Upper lobe of left lung (tissue), 6 donors: Measurements from ENCODE around the gene LAMB1. TPM values are rescaled to one million over a fixed set of nuclear protein-coding genes. Genes with fewer than 3 reads are reported as not detected.

Experiments
- ATAC-seq, 2 donors: fragments of 200-7000 bp; cut with Tn5 transposase; one replicate each; pipeline ENCODE4 v1.9.1; 2022; ENCODE audit warnings: mild to moderate bottlenecking in 2 of 2, moderate library complexity in 2 of 2; ENCODE audit not compliant: low FRiP score in 2 of 2
- DNase-seq, 2 donors: peaks; one replicate each; pipeline ENCODE4 v3.0.0-alpha.2; 2019 to 2020
- H3K27ac ChIP-seq, 4 donors: fragments of 200-600 bp; sonication (generic); one replicate each; pipeline ENCODE4 v1.5.1; 2016 to 2019
- H3K27me3 ChIP-seq, 4 donors: fragments of 200-600 bp; sonication (generic); one replicate each; pipeline ENCODE4 v1.5.1; 2017 to 2019
- H3K36me3 ChIP-seq, 4 donors: fragments of 200-600 bp; sonication (generic); one replicate each; pipeline ENCODE4 v1.5.1; 2016 to 2019
- H3K4me1 ChIP-seq, 4 donors: fragments of 200-600 bp; sonication (generic); one replicate each; pipeline ENCODE4 v1.5.1; 2018 to 2019
- H3K4me3 ChIP-seq, 4 donors: fragments of 200-600 bp; sonication (generic); one replicate each; pipeline ENCODE4 v1.5.1; 2017 to 2019; ENCODE audit warnings: mild to moderate bottlenecking in 2 of 4, moderate library complexity in 1 of 4
- H3K9me3 ChIP-seq, 4 donors: fragments of 200-600 bp; sonication (generic); one replicate each; pipeline ENCODE4 v1.5.1; 2018 to 2019
- CTCF ChIP-seq, 6 experiments: fragments of 450-650 bp in 4 of 6; fragments of 200-600 bp in 2 of 6; sonication (generic) in 2 of 6; IDR thresholded peaks; one replicate each; pipeline ENCODE4 v1.5.1; 2016 to 2019; ENCODE audit warnings: antibody characterized with exemption in 6 of 6
- EP300 ChIP-seq, 4 donors: sonication (generic); formaldehyde crosslinking; IDR thresholded peaks; one replicate each; pipeline ENCODE4 v1.5.1; 2017; ENCODE audit warnings: antibody characterized with exemption in 4 of 4, control low read depth in 2 of 4
- POLR2A ChIP-seq, 4 donors: fragments of 450-650 bp; IDR thresholded peaks; one replicate each; pipeline ENCODE4 v1.5.1; 2016 to 2017; ENCODE audit warnings: antibody characterized with exemption in 4 of 4, mild to moderate bottlenecking in 2 of 4
- POLR2AphosphoS5 ChIP-seq, 2 donors: sonication (generic); formaldehyde crosslinking; IDR thresholded peaks; one replicate each; pipeline ENCODE4 v1.5.1; 2017; ENCODE audit warnings: antibody characterized with exemption in 2 of 2
- WGBS, 2 donors: methylation state at CpG; one replicate each; pipeline ENCODE4 v1.1.5; 2017 to 2018; 5-methylcytosine and 5-hydroxymethylcytosine counted together
- total RNA-seq, 6 donors: library from RNA; depleted of rRNA in 4 of 6; stranded (reverse); fragments of >200 nt in 4 of 6; gene quantifications; one replicate each; pipeline versions ENCODE4 v1.1.0 to v1.2.1, GENCODE V29; 2016 to 2021
- donor health status: DM: no; HTN: no; CAD: no; lungs with moderate emphysema.
- donor health status: DM: no; HTN: yes; CAD: no; lungs with severe emphysema.

The LAMB1 gene
- total RNA-seq: 100 to 1,000 TPM; 100 to 443 (median 135) TPM

DNA sequence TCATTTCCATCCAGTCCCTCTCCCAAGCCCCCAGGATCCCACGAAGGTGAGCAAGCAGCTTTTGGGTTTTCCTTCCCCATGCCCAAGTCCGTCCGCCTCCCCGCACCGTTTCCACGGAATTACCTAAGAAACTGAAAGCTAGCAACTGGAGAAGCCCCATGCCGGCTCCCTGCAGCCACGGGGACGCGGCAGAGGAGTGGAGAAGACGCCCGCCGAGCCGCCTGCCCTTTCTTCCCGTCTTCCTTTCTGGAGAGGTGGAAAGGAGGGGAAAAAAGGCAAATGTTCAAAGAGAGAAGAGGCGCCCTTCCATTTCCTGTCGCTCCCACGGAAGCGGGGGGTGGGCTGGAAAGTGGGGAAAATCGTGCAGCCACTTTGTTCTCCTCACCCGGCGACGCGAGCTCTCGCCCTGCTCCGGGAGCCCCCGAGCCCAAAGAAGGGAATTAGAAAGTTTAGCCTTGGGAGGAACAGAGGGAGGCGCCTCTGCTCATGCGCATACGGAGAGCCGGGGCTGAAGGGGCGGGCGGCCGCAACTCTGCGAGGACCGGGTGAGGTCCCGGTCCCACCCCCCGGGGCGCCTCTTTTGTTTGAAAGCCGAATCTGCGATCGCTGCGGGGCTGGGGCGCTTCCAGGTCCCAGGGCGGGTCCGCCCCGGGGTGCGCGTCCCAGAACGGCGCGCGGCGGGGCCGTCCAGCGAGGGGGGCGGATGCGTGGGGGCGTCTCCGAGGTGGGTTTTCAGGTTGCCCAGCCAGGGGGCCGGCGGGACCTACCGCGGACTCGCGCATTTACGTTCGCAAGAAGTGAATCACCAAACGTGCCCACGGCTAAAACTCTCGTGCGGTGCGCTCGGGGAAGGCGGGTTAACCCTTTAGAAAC lies at the start of gene LAMB1:
Gene LAMB1, minus strand, starts transcription at position 436 of the 873 bp plus-strand sequence. Its CDS starts 276 bp downstream, at position 160.
- DNase-seq: peak; percentile 26 to 90
- peak; percentile 66 to 88 for ATAC-seq
- TF ChIP-seq POLR2AphosphoS5 (IDR thresholded peaks at IDR 0.05) (peak; percentile 27 to 49), POLR2A (IDR thresholded peaks at IDR 0.05) (peak in 1 of 4 donors; percentile 51), EP300 (IDR thresholded peaks at IDR 0.05) (no peak)
- no peaks in the 10 kb centered on the region for H3K36me3 ChIP-seq
- peaks cover 19 to 36% (median 22%) of the 10 kb centered on the region in 4 donors for H3K4me1 ChIP-seq
- H3K27ac ChIP-seq: peak within 1 kb of the TSS; percentile 70 to 82 (median 78)
- H3K27me3 ChIP-seq: peaks cover 2 to 14% (median 8%) of the 10 kb centered on the region in 4 donors
- peak within 1 kb of the TSS; percentile 27 to 69 (median 57) for H3K4me3 ChIP-seq
- WGBS, 2 donors: 0 to 1% methylated on average over 53 to 70 of the region's 75 CpGs
- no peaks in the 10 kb centered on the region for H3K9me3 ChIP-seq

- no peaks in the 10 kb centered on the region for H3K4me1 ChIP-seq
- H3K9me3 ChIP-seq: no peaks in the 10 kb centered on the region
- WGBS, 2 donors: 62 to 73% methylated on average over 1 of the region's 1 CpG
- no peak for DNase-seq
- H3K36me3 ChIP-seq: no peaks in the 10 kb centered on the region
- no peak overlapping the region for H3K4me3 ChIP-seq
- H3K27ac ChIP-seq: no peak overlapping the region
- TF ChIP-seq POLR2AphosphoS5 (IDR thresholded peaks at IDR 0.05) (no peak), CTCF (IDR thresholded peaks at IDR 0.05) (no peak), POLR2A (IDR thresholded peaks at IDR 0.05) (no peak), EP300 (IDR thresholded peaks at IDR 0.05) (no peak)
- ATAC-seq: no peak
- no peaks in the 10 kb centered on the region for H3K27me3 ChIP-seq
Observed at GRCh38 chr7:108051454-108051853, 48.5 kb upstream of the LAMB1 start.

DNA sequence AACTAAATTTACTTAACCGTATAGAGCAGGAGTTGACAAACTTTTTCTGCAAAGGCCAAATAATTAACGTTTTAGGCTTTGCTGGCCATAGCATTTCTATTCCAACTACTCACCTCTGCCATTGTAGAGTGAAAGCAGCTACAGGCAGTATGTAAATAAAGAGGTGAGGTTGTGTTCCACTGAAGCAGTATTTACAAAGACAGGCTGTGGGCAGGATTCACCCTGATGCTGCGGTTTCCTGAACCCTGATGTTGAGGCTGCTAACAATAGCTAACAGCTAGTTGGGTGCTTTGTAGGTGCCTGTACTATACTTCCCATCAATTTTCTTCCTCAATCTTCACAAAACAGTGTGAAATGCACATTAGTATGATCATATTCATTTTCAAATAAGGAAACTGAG lies 47.0 kb upstream of the LAMB1 start:
- Histone ChIP-seq H3K27ac (no peak overlapping the region), H3K9me3 (no peaks in the 10 kb centered on the region), H3K4me3 (no peak overlapping the region), H3K27me3 (no peaks in the 10 kb centered on the region), H3K4me1 (no peaks in the 10 kb centered on the region), H3K36me3 (no peaks in the 10 kb centered on the region)
- TF ChIP-seq POLR2A (IDR thresholded peaks at IDR 0.05): no peak
- WGBS, 2 donors: 91 to 94% methylated on average over 3 of the region's 3 CpGs
- ATAC-seq (no peak), DNase-seq (no peak)

DNA sequence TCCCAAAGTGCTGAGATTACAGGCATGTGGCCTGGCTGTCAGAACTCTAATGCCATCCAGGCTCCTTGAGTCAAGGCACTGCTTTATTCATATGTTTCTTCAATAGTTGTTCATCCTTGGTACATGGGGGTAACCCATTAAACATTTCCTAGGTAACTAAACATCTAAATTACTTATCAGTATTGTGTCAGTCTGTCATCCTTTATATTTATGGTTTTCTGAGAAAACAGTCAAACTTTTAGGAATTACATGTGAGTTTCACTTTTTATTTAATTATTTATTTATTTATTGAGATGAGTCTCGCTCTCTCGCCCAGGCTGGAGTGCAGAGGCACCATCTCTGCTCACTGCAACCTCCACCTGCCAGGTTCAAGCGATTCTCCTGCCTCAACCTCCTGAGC lies 45.5 kb upstream of the LAMB1 start:
- 98 to 99% methylated on average over 3 of the region's 3 CpGs for WGBS, 2 donors
- Histone ChIP-seq H3K36me3 (no peaks in the 10 kb centered on the region), H3K9me3 (no peaks in the 10 kb centered on the region), H3K4me3 (no peak overlapping the region), H3K27me3 (no peaks in the 10 kb centered on the region), H3K27ac (no peak overlapping the region), H3K4me1 (no peaks in the 10 kb centered on the region)
- no peak for DNase-seq
- TF ChIP-seq CTCF (IDR thresholded peaks at IDR 0.05) (no peak), EP300 (IDR thresholded peaks at IDR 0.05) (no peak), POLR2AphosphoS5 (IDR thresholded peaks at IDR 0.05) (no peak), POLR2A (IDR thresholded peaks at IDR 0.05) (no peak)
- ATAC-seq: no peak

DNA sequence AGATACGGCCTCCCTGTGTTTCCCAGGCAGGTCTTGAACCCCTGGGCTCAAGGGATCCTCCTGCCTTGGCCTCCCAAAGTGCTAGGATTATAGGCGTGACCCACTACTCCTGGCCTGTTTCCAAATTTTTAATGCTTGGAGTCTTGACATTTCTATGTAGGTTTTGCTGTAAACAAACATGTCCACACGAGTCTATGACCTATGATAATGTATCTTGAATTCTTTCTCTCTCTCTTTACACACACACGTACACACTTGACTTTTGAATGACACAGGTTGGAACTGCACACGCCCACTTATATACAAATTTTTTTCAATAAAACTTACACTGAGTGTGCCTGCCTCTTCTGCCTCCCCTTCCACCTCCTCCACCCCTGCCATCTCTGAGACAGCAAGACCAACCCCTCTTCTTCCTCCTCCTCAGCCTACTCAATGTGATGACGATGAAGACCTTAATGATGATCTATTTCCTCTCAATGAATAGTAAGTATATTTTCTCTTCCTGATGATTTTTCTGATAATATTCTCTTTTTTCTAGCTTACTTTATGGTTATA lies 44.1 kb upstream of the LAMB1 start:
- no peaks in the 10 kb centered on the region for H3K4me1 ChIP-seq
- no peaks in the 10 kb centered on the region for H3K9me3 ChIP-seq
- H3K4me3 ChIP-seq: no peak overlapping the region
- H3K27ac ChIP-seq: no peak overlapping the region
- DNase-seq: no peak
- no peaks in the 10 kb centered on the region for H3K36me3 ChIP-seq
- H3K27me3 ChIP-seq: no peaks in the 10 kb centered on the region
- no peak for TF ChIP-seq POLR2A (IDR thresholded peaks at IDR 0.05)
- no peak for TF ChIP-seq POLR2AphosphoS5 (IDR thresholded peaks at IDR 0.05)
- no peak for TF ChIP-seq EP300 (IDR thresholded peaks at IDR 0.05)
- no peak for TF ChIP-seq CTCF (IDR thresholded peaks at IDR 0.05)
- ATAC-seq: no peak
- WGBS, 2 donors: 82 to 84% methylated on average over 6 of the region's 6 CpGs
